Stomach smooth muscle (tissue), 2 donors: ENCODE measurements around the gene SLC10A3.

ENCODE experiments used
- H3K27ac ChIP-seq: one replicate; pipeline ENCODE4 v1.7.0; 2013; ENCODE audit warnings: mild to moderate bottlenecking, low read length, inconsistent platforms
- H3K27me3 ChIP-seq, 2 donors: one replicate each; pipeline ENCODE4 v1.7.0; 2013; ENCODE audit warnings: low read length in 2 of 2; ENCODE audit not compliant: insufficient read depth in 2 of 2, control insufficient read depth in 1 of 2
- H3K36me3 ChIP-seq, 2 donors: one replicate each; pipeline ENCODE4 v1.7.0; 2013; ENCODE audit warnings: low read length in 2 of 2; ENCODE audit not compliant: control insufficient read depth in 2 of 2, insufficient read depth in 2 of 2
- H3K4me1 ChIP-seq: one replicate; pipeline ENCODE4 v1.7.0; 2013; ENCODE audit warnings: low read length; ENCODE audit not compliant: control insufficient read depth, insufficient read depth
- H3K4me3 ChIP-seq, 2 donors: one replicate each; pipeline ENCODE4 v1.7.0; 2013; ENCODE audit warnings: low read length in 2 of 2
- H3K9ac ChIP-seq, 2 donors: one replicate each; pipeline ENCODE4 v1.7.0; 2013; ENCODE audit warnings: low read length in 2 of 2, mild to moderate bottlenecking in 1 of 2
- H3K9me3 ChIP-seq, 2 donors: one replicate each; pipeline ENCODE4 v1.7.0; 2013; ENCODE audit warnings: low read length in 2 of 2; ENCODE audit not compliant: control insufficient read depth in 2 of 2
- donor health status: healthy.
- donor health status: Pancreatic carcinoma.

SLC10A3 gene

GRCh38 chrX:154490414-154491083 is at the start of gene SLC10A3:
TSS of gene SLC10A3 (minus strand) at chrX:154490629. CDS start at chrX:154488940, 1,689 bp downstream.
- Histone ChIP-seq H3K4me3 (peak within 1 kb of the TSS; percentile 67 to 76), H3K27me3 (peaks cover 0 to 2% of the 10 kb centered on the region in 2 donors), H3K36me3 (no peaks in the 10 kb centered on the region), H3K9ac (peak within 1 kb of the TSS; percentile 72 to 86), H3K27ac (peak within 1 kb of the TSS; percentile 76), H3K4me1 (peaks cover 24% of the 10 kb centered on the region), H3K9me3 (no peaks in the 10 kb centered on the region)

- Histone ChIP-seq H3K9ac (no peak overlapping the region), H3K36me3 (peaks cover 0 to 1% of the 10 kb centered on the region in 2 donors), H3K4me3 (no peak overlapping the region), H3K27ac (no peak overlapping the region), H3K9me3 (no peaks in the 10 kb centered on the region), H3K27me3 (peaks cover 0 to 7% of the 10 kb centered on the region in 2 donors), H3K4me1 (peaks cover 16% of the 10 kb centered on the region)
Measured at GRCh38 chrX:154539077-154539476, 48.6 kb upstream of the SLC10A3 start.

GRCh38 chrX:154535892-154536291 is 45.5 kb upstream of the SLC10A3 start:
- H3K9me3 ChIP-seq = no peaks in the 10 kb centered on the region
- H3K27ac ChIP-seq = no peak overlapping the region
- H3K4me3 ChIP-seq = no peak overlapping the region
- peaks cover 0 to 3% of the 10 kb centered on the region in 2 donors for H3K27me3 ChIP-seq
- peaks cover 8% of the 10 kb centered on the region for H3K4me1 ChIP-seq
- no peak overlapping the region for H3K9ac ChIP-seq
- peaks cover 0 to 4% of the 10 kb centered on the region in 2 donors for H3K36me3 ChIP-seq

- H3K4me1 ChIP-seq = peaks cover 8% of the 10 kb centered on the region
- H3K36me3 ChIP-seq = peaks cover 0 to 4% of the 10 kb centered on the region in 2 donors
- H3K9ac ChIP-seq = peak overlapping the region in 1 of 2 donors; percentile 28
- H3K9me3 ChIP-seq = no peaks in the 10 kb centered on the region
- H3K27me3 ChIP-seq = peaks cover 0 to 3% of the 10 kb centered on the region in 2 donors
- H3K4me3 ChIP-seq = no peak overlapping the region
- peak overlapping the region; percentile 31 for H3K27ac ChIP-seq
Measured at GRCh38 chrX:154534526-154535322, 44.3 kb upstream of the SLC10A3 start.

GRCh38 chrX:154532690-154533089 is 42.3 kb upstream of the SLC10A3 start:
- Histone ChIP-seq H3K9ac (no peak overlapping the region), H3K4me1 (peaks cover 8% of the 10 kb centered on the region), H3K4me3 (no peak overlapping the region), H3K9me3 (no peaks in the 10 kb centered on the region), H3K27ac (no peak overlapping the region), H3K27me3 (peaks cover 0 to 3% of the 10 kb centered on the region in 2 donors), H3K36me3 (peaks cover 0 to 4% of the 10 kb centered on the region in 2 donors)

GRCh38 chrX:154531626-154532025 is 41.2 kb upstream of the SLC10A3 start:
- Histone ChIP-seq H3K36me3 (peaks cover 0 to 4% of the 10 kb centered on the region in 2 donors), H3K4me3 (no peak overlapping the region), H3K4me1 (peaks cover 17% of the 10 kb centered on the region), H3K9me3 (no peaks in the 10 kb centered on the region), H3K27ac (no peak overlapping the region), H3K27me3 (peaks cover 0 to 6% of the 10 kb centered on the region in 2 donors), H3K9ac (no peak overlapping the region)

GRCh38 chrX:154530286-154530685 is 39.9 kb upstream of the SLC10A3 start:
- no peaks in the 10 kb centered on the region for H3K9me3 ChIP-seq
- H3K27me3 ChIP-seq = peaks cover 0 to 5% of the 10 kb centered on the region in 2 donors
- H3K4me3 ChIP-seq = no peak overlapping the region
- H3K9ac ChIP-seq = no peak overlapping the region
- peaks cover 0 to 4% of the 10 kb centered on the region in 2 donors for H3K36me3 ChIP-seq
- peaks cover 17% of the 10 kb centered on the region for H3K4me1 ChIP-seq
- H3K27ac ChIP-seq = no peak overlapping the region

GRCh38 chrX:154529206-154529612 is 38.8 kb upstream of the SLC10A3 start:
- Histone ChIP-seq H3K4me3 (no peak overlapping the region), H3K27me3 (peaks cover 0 to 3% of the 10 kb centered on the region in 2 donors), H3K4me1 (peaks cover 12% of the 10 kb centered on the region), H3K9me3 (no peaks in the 10 kb centered on the region), H3K27ac (no peak overlapping the region), H3K9ac (no peak overlapping the region), H3K36me3 (peaks cover 0 to 4% of the 10 kb centered on the region in 2 donors)

- Histone ChIP-seq H3K9me3 (no peaks in the 10 kb centered on the region), H3K4me3 (peak overlapping the region; percentile 50 to 73), H3K27ac (peak overlapping the region; percentile 69), H3K4me1 (peaks cover 9% of the 10 kb centered on the region), H3K36me3 (no peaks in the 10 kb centered on the region), H3K9ac (peak overlapping the region; percentile 36 to 69), H3K27me3 (peaks cover 0 to 3% of the 10 kb centered on the region in 2 donors)
Measured at GRCh38 chrX:154526901-154527675, 36.7 kb upstream of the SLC10A3 start.
